GM06990 (cell line): ENCODE results near the gene TMEM163.

Experiments
- DNase-seq: peaks from one replicate; pipeline ENCODE4 v3.0.0-alpha.2; 2011; ENCODE audit not compliant: insufficient read length; ENCODE audit errors: extremely low read depth
- H3K27me3 ChIP-seq: replicated peaks from 2 replicates; pipeline ENCODE4 v1.6.0; 2011; ENCODE audit warnings: low read length; ENCODE audit not compliant: control insufficient read depth, insufficient read depth
- H3K36me3 ChIP-seq: 2 replicates; pipeline ENCODE4 v1.5.1; 2011; ENCODE audit warnings: low read length; ENCODE audit not compliant: control insufficient read depth, insufficient read depth
- H3K4me3 ChIP-seq: replicated peaks from 2 replicates; pipeline ENCODE4 v1.5.1; 2011; ENCODE audit warnings: low read depth, mild to moderate bottlenecking, control low read depth, low read length
- TF ChIP-seq, protein P1 (sequence below): IDR thresholded peaks from 2 replicates; pipeline ENCODE4 v1.5.1; 2011; ENCODE audit warnings: low read length, control low read depth, mild to moderate bottlenecking, inconsistent platforms; ENCODE audit not compliant: insufficient read depth, poor library complexity, severe bottlenecking

TMEM163 gene

DNA sequence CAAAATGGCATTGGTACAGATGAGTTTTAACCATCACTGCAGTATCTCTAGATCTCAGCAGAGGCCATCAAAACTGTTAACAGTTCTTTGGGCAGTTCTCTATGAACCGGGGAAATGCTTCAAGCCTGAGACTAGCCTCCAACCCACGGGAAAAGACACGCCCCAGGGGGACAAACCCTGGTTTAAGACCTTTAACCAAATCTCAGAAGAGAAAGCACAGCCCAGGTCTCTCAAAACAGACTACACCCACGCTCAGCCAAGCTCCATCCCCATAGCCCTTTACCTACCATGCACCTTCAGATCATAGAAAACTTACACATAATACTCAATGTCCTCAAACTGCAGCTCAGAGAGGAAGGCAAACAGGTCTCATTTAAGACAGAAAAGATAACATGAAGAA, 78.3 kb downstream of the TMEM163 start:
- no peaks in the 10 kb centered on the region for H3K36me3 ChIP-seq
- H3K27me3 ChIP-seq: no peaks in the 10 kb centered on the region
- H3K4me3 ChIP-seq: no peak overlapping the region
- no peak for DNase-seq
- TF ChIP-seq, protein P1, sequence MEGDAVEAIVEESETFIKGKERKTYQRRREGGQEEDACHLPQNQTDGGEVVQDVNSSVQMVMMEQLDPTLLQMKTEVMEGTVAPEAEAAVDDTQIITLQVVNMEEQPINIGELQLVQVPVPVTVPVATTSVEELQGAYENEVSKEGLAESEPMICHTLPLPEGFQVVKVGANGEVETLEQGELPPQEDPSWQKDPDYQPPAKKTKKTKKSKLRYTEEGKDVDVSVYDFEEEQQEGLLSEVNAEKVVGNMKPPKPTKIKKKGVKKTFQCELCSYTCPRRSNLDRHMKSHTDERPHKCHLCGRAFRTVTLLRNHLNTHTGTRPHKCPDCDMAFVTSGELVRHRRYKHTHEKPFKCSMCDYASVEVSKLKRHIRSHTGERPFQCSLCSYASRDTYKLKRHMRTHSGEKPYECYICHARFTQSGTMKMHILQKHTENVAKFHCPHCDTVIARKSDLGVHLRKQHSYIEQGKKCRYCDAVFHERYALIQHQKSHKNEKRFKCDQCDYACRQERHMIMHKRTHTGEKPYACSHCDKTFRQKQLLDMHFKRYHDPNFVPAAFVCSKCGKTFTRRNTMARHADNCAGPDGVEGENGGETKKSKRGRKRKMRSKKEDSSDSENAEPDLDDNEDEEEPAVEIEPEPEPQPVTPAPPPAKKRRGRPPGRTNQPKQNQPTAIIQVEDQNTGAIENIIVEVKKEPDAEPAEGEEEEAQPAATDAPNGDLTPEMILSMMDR: no peak

GRCh38 chr2:134639265-134639664, 79.5 kb downstream of the TMEM163 start:
- H3K27me3 ChIP-seq: no peaks in the 10 kb centered on the region
- H3K36me3 ChIP-seq: no peaks in the 10 kb centered on the region
- DNase-seq: no peak
- no peak overlapping the region for H3K4me3 ChIP-seq
- TF ChIP-seq, protein P1: no peak

- DNase-seq: no peak
- H3K27me3 ChIP-seq: no peaks in the 10 kb centered on the region
- no peak overlapping the region for H3K4me3 ChIP-seq
- TF ChIP-seq, protein P1: no peak
- H3K36me3 ChIP-seq: no peaks in the 10 kb centered on the region
Observed at GRCh38 chr2:134636714-134637113, 82.1 kb downstream of the TMEM163 start.

GRCh38 chr2:134634054-134634753, 84.6 kb downstream of the TMEM163 start:
- no peak overlapping the region for H3K4me3 ChIP-seq
- H3K27me3 ChIP-seq: no peaks in the 10 kb centered on the region
- no peaks in the 10 kb centered on the region for H3K36me3 ChIP-seq
- TF ChIP-seq, protein P1: no peak
- DNase-seq: no peak

- Histone ChIP-seq H3K4me3 (no peak overlapping the region), H3K27me3 (no peaks in the 10 kb centered on the region), H3K36me3 (no peaks in the 10 kb centered on the region)
- TF ChIP-seq, protein P1: no peak
- DNase-seq: no peak
Observed at GRCh38 chr2:134630504-134631159, 88.2 kb downstream of the TMEM163 start.

- Histone ChIP-seq H3K27me3 (no peaks in the 10 kb centered on the region), H3K36me3 (no peaks in the 10 kb centered on the region), H3K4me3 (no peak overlapping the region)
- no peak for DNase-seq
- TF ChIP-seq, protein P1: no peak
Observed at GRCh38 chr2:134628453-134628852, 90.3 kb downstream of the TMEM163 start.
